HEK293T (cell line): ENCODE results near the gene ATP1A2.

Experiments used
- CTCF ChIA-PET: fragments of 350-600 bp; formaldehyde crosslinking; extraction: SDS; loops from one replicate; lab custom pipeline; 2021; ENCODE audit warnings: antibody characterized with exemption, inconsistent platforms; lab: Yijun Ruan, JAX
- POLR2A ChIA-PET: fragments of 350-600 bp; formaldehyde crosslinking; extraction: SDS; loops from one replicate; lab custom pipeline; 2020; ENCODE audit warnings: antibody characterized with exemption, inconsistent platforms; lab: Yijun Ruan, JAX
- DNase-seq: peaks from one replicate; pipeline ENCODE4 v3.0.0; 2012; ENCODE audit warnings: mixed read lengths; ENCODE audit errors: extremely low spot score
- ARNT ChIP-seq: fragments of 450-650 bp; IDR thresholded peaks from 2 replicates; pipeline ENCODE4 v1.6.1; 2017; ENCODE audit warnings: mild to moderate bottlenecking
- BHLHE40 ChIP-seq: fragments of 450-650 bp; IDR thresholded peaks from 2 replicates; pipeline ENCODE4 v1.6.1; 2016; ENCODE audit warnings: mild to moderate bottlenecking, moderate library complexity, borderline replicate concordance
- CTBP1 ChIP-seq: fragments of 450-650 bp; IDR thresholded peaks from 2 replicates; pipeline ENCODE4 v1.6.1; 2016; ENCODE audit warnings: borderline replicate concordance
- ELF4 ChIP-seq: fragments of 450-650 bp; IDR thresholded peaks from 2 replicates; pipeline ENCODE4 v1.6.1; 2017; ENCODE audit warnings: antibody characterized with exemption
- FOXA1 ChIP-seq: fragments of 450-650 bp; IDR thresholded peaks from 2 replicates; pipeline ENCODE4 v1.6.1; 2016; ENCODE audit warnings: mild to moderate bottlenecking
- FOXK2 ChIP-seq: fragments of 450-650 bp; IDR thresholded peaks from 2 replicates; pipeline ENCODE4 v1.6.1; 2016; ENCODE audit warnings: mild to moderate bottlenecking
- FOXM1 ChIP-seq: fragments of 450-650 bp; IDR thresholded peaks from 2 replicates; pipeline ENCODE4 v1.6.1; 2017; ENCODE audit warnings: mild to moderate bottlenecking, borderline replicate concordance
- HDGF ChIP-seq: fragments of 450-650 bp; IDR thresholded peaks from 2 replicates; pipeline ENCODE4 v1.6.1; 2017; ENCODE audit warnings: antibody characterized with exemption, borderline replicate concordance
- L3MBTL2 ChIP-seq: fragments of 450-650 bp; conservative IDR thresholded peaks from 2 replicates; pipeline ENCODE4 v1.6.1; 2016; ENCODE audit warnings: mild to moderate bottlenecking
- LEF1 ChIP-seq: fragments of 450-650 bp; IDR thresholded peaks from 2 replicates; pipeline ENCODE4 v1.6.1; 2017; ENCODE audit warnings: mild to moderate bottlenecking, borderline replicate concordance
- NFRKB ChIP-seq: fragments of 450-650 bp; IDR thresholded peaks from 2 replicates; pipeline ENCODE4 v1.6.1; 2016; ENCODE audit warnings: mild to moderate bottlenecking, moderate library complexity
- SP1 ChIP-seq: fragments of 450-650 bp; IDR thresholded peaks from 2 replicates; pipeline ENCODE4 v1.6.1; 2017
- SUZ12 ChIP-seq: fragments of 450-650 bp; IDR thresholded peaks from 2 replicates; pipeline ENCODE4 v1.6.1; 2016; ENCODE audit warnings: mild to moderate bottlenecking
- TARDBP ChIP-seq: fragments of 450-650 bp; IDR thresholded peaks from 2 replicates; pipeline ENCODE4 v1.6.1; 2016
- ZNF384 ChIP-seq: fragments of 450-650 bp; IDR thresholded peaks from 2 replicates; pipeline ENCODE4 v1.6.1; 2016
- TF ChIP-seq, protein P1 (sequence below): fragments of 450-650 bp; IDR thresholded peaks from 2 replicates; pipeline ENCODE4 v1.6.1; 2016

Gene ATP1A2

DNA sequence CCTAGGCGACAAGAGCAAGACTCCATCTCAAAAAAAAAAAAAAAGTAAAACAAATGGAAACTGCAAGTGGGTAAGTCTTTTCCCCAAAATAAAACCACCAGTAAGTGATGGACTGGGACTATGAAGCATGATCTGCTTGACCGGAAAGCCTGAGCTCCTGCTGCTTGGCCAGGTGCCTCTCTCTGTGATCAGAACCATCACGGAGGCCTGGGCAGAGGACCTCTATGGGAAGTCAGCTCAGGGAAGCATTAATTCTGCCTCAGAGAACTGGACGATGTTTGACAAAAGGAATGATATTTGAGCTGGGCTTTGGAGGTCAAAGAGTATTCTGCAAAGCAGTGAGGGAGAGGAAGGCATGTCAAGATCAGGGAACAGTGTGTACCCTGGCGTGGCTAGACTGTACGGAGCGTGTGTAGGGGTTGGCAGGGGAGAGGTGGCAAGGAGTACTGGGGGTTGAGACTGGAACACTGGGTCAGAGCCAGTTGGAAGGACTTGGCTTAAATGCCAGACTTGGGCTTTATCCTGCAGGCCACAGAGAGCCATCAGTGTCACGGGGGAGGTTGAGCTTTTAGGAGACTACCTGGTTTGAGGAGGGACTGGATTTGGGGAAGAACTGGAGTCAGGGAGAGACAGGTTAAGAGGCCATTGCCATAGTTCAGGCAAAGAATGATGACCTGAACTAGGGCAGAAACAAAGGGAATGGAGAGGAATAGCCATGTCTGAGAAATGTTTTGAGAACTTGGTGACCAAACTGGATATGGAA is 16.4 kb downstream of the ATP1A2 start:
- ChIA-PET CTCF (interaction anchor here (1.0 kb wide), 1 partner anchor 23 kb away, joined by 3 read pairs; no protein-coding TSS in a partner anchor), POLR2A (no interaction called here)
- no peak for DNase-seq
- TF ChIP-seq HDGF (no peak), L3MBTL2 (no peak), ARNT (no peak), CTBP1 (no peak), FOXK2 (no peak), NFRKB (no peak), FOXM1 (no peak), SUZ12 (no peak), TARDBP (no peak), ZNF384 (no peak), SP1 (no peak), FOXA1 (no peak), BHLHE40 (no peak), LEF1 (no peak)
- TF ChIP-seq, protein P1, sequence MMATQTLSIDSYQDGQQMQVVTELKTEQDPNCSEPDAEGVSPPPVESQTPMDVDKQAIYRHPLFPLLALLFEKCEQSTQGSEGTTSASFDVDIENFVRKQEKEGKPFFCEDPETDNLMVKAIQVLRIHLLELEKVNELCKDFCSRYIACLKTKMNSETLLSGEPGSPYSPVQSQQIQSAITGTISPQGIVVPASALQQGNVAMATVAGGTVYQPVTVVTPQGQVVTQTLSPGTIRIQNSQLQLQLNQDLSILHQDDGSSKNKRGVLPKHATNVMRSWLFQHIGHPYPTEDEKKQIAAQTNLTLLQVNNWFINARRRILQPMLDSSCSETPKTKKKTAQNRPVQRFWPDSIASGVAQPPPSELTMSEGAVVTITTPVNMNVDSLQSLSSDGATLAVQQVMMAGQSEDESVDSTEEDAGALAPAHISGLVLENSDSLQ: no peak

DNA sequence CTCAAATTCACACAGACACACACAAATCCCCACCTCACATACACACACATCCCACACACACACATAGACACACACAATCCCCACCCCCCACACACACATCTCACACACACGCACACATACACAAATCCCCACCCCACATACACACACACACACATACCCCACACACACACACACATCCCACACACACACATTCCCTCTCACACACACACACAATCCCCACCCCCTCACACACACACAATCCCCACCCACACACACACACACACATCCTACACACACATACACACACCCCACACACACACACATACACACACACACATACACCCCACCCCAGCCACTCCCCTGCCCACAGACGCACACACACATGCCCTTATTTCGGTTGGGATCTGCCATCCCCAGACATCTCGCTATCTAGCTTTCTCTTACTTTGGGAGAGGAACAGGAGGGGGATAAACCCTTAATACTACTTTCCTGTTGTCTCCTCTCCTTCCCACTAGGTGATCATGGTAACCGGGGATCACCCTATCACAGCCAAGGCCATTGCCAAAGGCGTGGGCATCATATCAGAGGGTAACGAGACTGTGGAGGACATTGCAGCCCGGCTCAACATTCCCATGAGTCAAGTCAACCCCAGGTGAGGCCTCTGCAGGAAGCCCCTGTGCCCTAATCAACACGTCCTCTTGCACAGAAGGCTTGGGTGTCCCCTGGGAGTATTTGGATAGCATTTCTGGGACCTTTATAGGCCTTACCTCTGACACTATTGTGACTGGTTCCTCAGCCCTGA is 18.6 kb downstream of the ATP1A2 start:
- ChIA-PET POLR2A (no interaction called here), CTCF (no interaction called here)
- DNase-seq: no peak
- TF ChIP-seq HDGF (no peak), CTBP1 (no peak), BHLHE40 (no peak), FOXK2 (no peak), ELF4 (no peak), TARDBP (no peak; the same call in 1 of the 2 replicates), ZNF384 (no peak), FOXM1 (no peak), NFRKB (no peak), ARNT (no peak), SUZ12 (no peak), L3MBTL2 (no peak)
- TF ChIP-seq, protein P1: no peak

DNA sequence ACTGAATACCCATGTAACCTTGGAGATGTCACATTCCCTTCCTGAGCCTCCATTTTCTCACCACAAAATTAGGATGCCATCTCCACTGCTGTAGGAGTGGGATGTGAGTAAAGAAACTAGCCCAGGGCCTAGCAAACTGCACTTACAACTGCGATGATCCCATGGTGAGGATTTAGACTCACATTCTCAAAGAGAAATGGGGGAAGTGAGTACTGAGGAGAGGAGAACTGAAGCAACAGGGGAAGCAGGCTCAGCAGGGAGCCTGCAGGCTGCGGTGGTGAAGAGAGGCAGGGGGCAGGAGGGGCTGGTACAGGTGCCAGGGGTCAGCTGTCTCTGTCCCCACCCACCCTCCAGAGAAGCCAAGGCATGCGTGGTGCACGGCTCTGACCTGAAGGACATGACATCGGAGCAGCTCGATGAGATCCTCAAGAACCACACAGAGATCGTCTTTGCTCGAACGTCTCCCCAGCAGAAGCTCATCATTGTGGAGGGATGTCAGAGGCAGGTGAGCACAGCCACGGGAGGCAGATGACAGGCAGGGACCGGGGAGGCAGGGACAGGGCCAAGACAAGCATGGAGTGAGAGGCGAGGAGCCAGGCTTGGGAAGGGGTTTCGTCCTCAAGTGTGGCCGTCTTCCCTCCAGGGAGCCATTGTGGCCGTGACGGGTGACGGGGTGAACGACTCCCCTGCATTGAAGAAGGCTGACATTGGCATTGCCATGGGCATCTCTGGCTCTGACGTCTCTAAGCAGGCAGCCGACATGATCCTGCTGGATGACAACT is 19.4 kb downstream of the ATP1A2 start:
- ChIA-PET CTCF (no interaction called here), POLR2A (no interaction called here)
- no peak for TF ChIP-seq HDGF
- TF ChIP-seq NFRKB: no peak
- no peak for TF ChIP-seq FOXK2
- no peak for TF ChIP-seq SP1
- TF ChIP-seq FOXA1: no peak
- no peak for TF ChIP-seq TARDBP
- TF ChIP-seq ELF4: no peak
- no peak for TF ChIP-seq BHLHE40
- TF ChIP-seq CTBP1: no peak
- no peak for TF ChIP-seq ZNF384
- no peak for TF ChIP-seq SUZ12
- no peak for TF ChIP-seq FOXM1
- TF ChIP-seq LEF1: no peak
- DNase-seq: no peak

DNA sequence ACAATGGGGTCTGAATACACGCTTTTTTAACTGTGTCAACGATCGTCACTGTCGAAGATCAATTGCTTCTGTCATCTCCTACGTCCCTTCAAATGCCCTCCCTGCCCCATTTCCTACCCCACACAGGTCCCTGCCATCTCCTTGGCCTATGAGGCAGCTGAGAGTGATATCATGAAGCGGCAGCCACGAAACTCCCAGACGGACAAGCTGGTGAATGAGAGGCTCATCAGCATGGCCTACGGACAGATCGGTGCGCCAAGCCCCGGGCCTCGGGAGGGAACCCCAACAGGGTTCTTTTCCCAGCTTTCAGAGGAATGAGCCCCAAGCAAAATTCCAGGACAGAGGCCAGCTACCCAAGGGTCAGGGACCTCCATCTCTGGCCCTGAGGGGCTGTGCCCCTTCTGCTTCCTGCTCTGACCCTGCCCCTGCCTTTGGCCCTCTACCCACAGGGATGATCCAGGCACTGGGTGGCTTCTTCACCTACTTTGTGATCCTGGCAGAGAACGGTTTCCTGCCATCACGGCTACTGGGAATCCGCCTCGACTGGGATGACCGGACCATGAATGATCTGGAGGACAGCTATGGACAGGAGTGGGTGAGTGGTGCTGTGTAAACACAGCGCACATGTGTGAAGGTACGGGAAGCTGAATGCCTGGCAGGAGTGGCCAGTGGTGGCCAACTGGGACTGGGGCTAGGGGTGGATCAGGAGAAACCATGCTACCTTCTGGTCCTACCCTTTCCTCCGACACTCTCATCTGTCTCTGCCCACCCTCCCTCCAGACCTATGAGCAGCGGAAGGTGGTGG is 20.8 kb downstream of the ATP1A2 start:
- ChIA-PET POLR2A (no interaction called here), CTCF (no interaction called here)
- no peak for DNase-seq
- TF ChIP-seq CTBP1: no peak
- TF ChIP-seq FOXK2: no peak
- no peak for TF ChIP-seq BHLHE40
- no peak for TF ChIP-seq ZNF384
- no peak for TF ChIP-seq SP1
- TF ChIP-seq, protein P1: no peak
- TF ChIP-seq NFRKB: no peak
- TF ChIP-seq ELF4: no peak
- no peak for TF ChIP-seq L3MBTL2

DNA sequence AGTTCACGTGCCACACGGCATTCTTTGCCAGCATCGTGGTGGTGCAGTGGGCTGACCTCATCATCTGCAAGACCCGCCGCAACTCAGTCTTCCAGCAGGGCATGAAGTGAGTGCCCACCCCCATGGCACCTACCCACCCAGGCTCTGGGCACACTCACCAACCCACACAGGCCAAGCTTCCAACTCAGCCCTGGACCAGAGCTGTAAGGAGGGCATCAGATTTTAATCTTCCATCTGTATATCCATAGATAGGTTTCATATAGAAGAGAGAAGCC is 21.3 kb downstream of the ATP1A2 start:
- ChIA-PET POLR2A (no interaction called here), CTCF (no interaction called here)
- TF ChIP-seq FOXM1: no peak
- no peak for TF ChIP-seq L3MBTL2
- TF ChIP-seq BHLHE40: no peak
- TF ChIP-seq SUZ12: no peak
- TF ChIP-seq SP1: no peak
- no peak for TF ChIP-seq LEF1
- no peak for DNase-seq
